ENCODE measurements around the gene GALNTL6. TPM values are rescaled to one million over a fixed set of nuclear protein-coding genes. Genes with fewer than 3 reads are reported as not detected.

The GALNTL6 gene
- total and polyA plus RNA-seq, 2 donors (not counting 1 experiment from before 2014, with no cell fraction given) = not detected

DNA sequence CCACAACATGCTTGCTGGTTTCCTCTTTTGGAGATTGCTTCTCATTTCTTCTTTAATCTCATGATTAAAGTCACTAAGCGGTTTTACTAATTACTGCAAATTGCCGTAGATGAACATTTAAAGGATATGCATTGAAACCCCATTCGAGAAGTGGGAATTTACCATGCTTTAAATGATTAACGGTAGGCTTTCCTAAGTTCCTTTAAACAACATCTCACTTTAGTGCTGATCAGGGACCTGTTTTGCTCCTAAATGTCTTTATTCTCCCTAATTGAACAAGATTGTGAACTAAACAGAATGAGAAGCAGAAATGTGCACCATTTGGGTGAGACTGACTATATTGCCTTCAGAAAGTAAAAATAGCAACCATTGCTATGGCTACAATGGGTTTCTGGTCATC lies 430.3 kb downstream of the GALNTL6 start:
- no peak overlapping the region for H3K27ac ChIP-seq (ENCODE audit: insufficient read depth, low read length)

DNA sequence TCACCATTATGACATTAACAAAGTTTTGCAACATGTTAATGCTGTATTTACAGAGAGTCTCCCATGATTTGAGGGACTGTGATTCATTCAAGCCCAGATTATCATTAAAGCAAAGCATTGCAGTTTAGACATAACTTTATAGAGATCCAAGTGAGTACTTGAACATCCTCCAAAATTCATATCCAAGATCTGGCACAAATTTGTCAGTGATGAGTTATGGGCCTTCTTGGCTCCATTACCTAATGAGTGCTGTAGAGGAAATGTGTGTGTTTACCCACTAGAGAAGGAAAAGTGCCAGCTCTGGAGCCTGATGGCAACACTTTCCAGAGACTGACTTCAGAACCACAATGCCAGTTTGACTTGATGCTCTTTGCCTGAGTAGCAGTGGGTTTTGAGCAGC lies 432.3 kb downstream of the GALNTL6 start:
- Histone ChIP-seq H3K27me3 (ENCODE audit: control insufficient read depth, insufficient read depth, low read length) (no peaks in the 10 kb centered on the region), H3K4me3 (replicated peaks in 1 of 4; ENCODE audit: control extremely low read depth in 1 of 4, insufficient read depth in 1 of 4, low read depth in 3 of 4, low read length in 4 of 4) (no peak overlapping the region), H3K79me2 (ENCODE audit: control insufficient read depth, insufficient read depth, low read length) (no peaks in the 10 kb centered on the region), H3K27ac (ENCODE audit: insufficient read depth, low read length) (no peak overlapping the region), H3K36me3 (ENCODE audit: control insufficient read depth, insufficient read depth, low read length) (no peaks in the 10 kb centered on the region), H3K9ac (ENCODE audit: insufficient read depth, low read length) (no peak overlapping the region), H4K20me1 (ENCODE audit: control insufficient read depth, extremely low read depth, insufficient read depth, low read length) (no peaks in the 10 kb centered on the region), H3K4me2 (ENCODE audit: extremely low read depth, insufficient read depth, low read length) (no peak overlapping the region), H2AFZ (ENCODE audit: low read length) (no peak overlapping the region), H3K4me1 (ENCODE audit: control insufficient read depth, extremely low read depth, insufficient read depth, low read length) (no peaks in the 10 kb centered on the region), H3K9me3 (ENCODE audit: control insufficient read depth, insufficient read depth, low read depth, low read length) (no peaks in the 10 kb centered on the region)
- no peak for DNase-seq (ENCODE audit: low read depth in 2 of 2)
- TF ChIP-seq, protein P1, sequence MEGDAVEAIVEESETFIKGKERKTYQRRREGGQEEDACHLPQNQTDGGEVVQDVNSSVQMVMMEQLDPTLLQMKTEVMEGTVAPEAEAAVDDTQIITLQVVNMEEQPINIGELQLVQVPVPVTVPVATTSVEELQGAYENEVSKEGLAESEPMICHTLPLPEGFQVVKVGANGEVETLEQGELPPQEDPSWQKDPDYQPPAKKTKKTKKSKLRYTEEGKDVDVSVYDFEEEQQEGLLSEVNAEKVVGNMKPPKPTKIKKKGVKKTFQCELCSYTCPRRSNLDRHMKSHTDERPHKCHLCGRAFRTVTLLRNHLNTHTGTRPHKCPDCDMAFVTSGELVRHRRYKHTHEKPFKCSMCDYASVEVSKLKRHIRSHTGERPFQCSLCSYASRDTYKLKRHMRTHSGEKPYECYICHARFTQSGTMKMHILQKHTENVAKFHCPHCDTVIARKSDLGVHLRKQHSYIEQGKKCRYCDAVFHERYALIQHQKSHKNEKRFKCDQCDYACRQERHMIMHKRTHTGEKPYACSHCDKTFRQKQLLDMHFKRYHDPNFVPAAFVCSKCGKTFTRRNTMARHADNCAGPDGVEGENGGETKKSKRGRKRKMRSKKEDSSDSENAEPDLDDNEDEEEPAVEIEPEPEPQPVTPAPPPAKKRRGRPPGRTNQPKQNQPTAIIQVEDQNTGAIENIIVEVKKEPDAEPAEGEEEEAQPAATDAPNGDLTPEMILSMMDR (conservative IDR thresholded peaks at IDR 0.05 in 1 of 2, IDR thresholded peaks at IDR 0.05 in 1 of 2; ENCODE audit: low read depth in 1 of 2, low read length in 2 of 2) = no peak
- no peak for TF ChIP-seq EZH2 (IDR thresholded peaks at IDR 0.05; ENCODE audit: low read length, missing control alignments)

More for the DNA sequence above, 430.3 kb downstream of the GALNTL6 start:
- no peaks in the 10 kb centered on the region for H3K9me3 ChIP-seq (ENCODE audit: control insufficient read depth, insufficient read depth, low read depth, low read length)
- no peak overlapping the region for H3K4me2 ChIP-seq (ENCODE audit: extremely low read depth, insufficient read depth, low read length)
- no peaks in the 10 kb centered on the region for H3K27me3 ChIP-seq (ENCODE audit: control insufficient read depth, insufficient read depth, low read length)
- H2AFZ ChIP-seq (ENCODE audit: low read length) = no peak overlapping the region
- H3K36me3 ChIP-seq (ENCODE audit: control insufficient read depth, insufficient read depth, low read length) = no peaks in the 10 kb centered on the region
- no peak overlapping the region for H3K4me3 ChIP-seq (replicated peaks in 1 of 4; ENCODE audit: control extremely low read depth in 1 of 4, insufficient read depth in 1 of 4, low read depth in 3 of 4, low read length in 4 of 4)
- no peaks in the 10 kb centered on the region for H3K79me2 ChIP-seq (ENCODE audit: control insufficient read depth, insufficient read depth, low read length)
- no peaks in the 10 kb centered on the region for H4K20me1 ChIP-seq (ENCODE audit: control insufficient read depth, extremely low read depth, insufficient read depth, low read length)
- H3K9ac ChIP-seq (ENCODE audit: insufficient read depth, low read length) = no peak overlapping the region
- no peaks in the 10 kb centered on the region for H3K4me1 ChIP-seq (ENCODE audit: control insufficient read depth, extremely low read depth, insufficient read depth, low read length)
- no peak for TF ChIP-seq EZH2 (IDR thresholded peaks at IDR 0.05; ENCODE audit: low read length, missing control alignments)
- TF ChIP-seq, protein P1 (conservative IDR thresholded peaks at IDR 0.05 in 1 of 2, IDR thresholded peaks at IDR 0.05 in 1 of 2; ENCODE audit: low read depth in 1 of 2, low read length in 2 of 2) = no peak
- DNase-seq (ENCODE audit: low read depth in 2 of 2) = no peak

DNA sequence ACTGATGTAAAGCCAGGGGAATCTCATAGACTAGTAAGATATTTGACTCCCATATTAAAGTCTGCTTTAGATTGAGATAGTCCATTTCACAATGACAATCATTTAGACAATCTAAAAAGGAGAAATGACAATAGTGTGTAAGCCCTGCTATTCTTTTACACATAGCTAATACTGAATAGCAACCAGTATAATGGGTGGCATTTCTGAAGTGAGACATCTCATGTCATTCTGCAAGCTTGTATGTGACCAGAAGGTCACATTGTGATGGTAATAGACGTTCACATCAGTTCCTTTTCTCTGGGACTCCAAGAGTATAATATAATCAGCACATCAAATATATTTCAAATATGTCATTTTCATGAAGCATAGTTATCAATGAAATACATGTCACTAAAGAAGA lies 440.2 kb downstream of the GALNTL6 start:
- no peaks in the 10 kb centered on the region for H4K20me1 ChIP-seq (ENCODE audit: control insufficient read depth, extremely low read depth, insufficient read depth, low read length)
- DNase-seq (ENCODE audit: low read depth in 2 of 2) = no peak
- H3K27ac ChIP-seq (ENCODE audit: insufficient read depth, low read length) = no peak overlapping the region
- H3K4me3 ChIP-seq (replicated peaks in 1 of 4; ENCODE audit: control extremely low read depth in 1 of 4, insufficient read depth in 1 of 4, low read depth in 3 of 4, low read length in 4 of 4) = no peak overlapping the region
- no peak overlapping the region for H3K9ac ChIP-seq (ENCODE audit: insufficient read depth, low read length)
- TF ChIP-seq, protein P1 (conservative IDR thresholded peaks at IDR 0.05 in 1 of 2, IDR thresholded peaks at IDR 0.05 in 1 of 2; ENCODE audit: low read depth in 1 of 2, low read length in 2 of 2) = no peak
- TF ChIP-seq EZH2 (IDR thresholded peaks at IDR 0.05; ENCODE audit: low read length, missing control alignments) = no peak
- no peaks in the 10 kb centered on the region for H3K27me3 ChIP-seq (ENCODE audit: control insufficient read depth, insufficient read depth, low read length)
- H3K4me1 ChIP-seq (ENCODE audit: control insufficient read depth, extremely low read depth, insufficient read depth, low read length) = no peaks in the 10 kb centered on the region
- no peak overlapping the region for H2AFZ ChIP-seq (ENCODE audit: low read length)
- no peaks in the 10 kb centered on the region for H3K36me3 ChIP-seq (ENCODE audit: control insufficient read depth, insufficient read depth, low read length)
- no peaks in the 10 kb centered on the region for H3K9me3 ChIP-seq (ENCODE audit: control insufficient read depth, insufficient read depth, low read depth, low read length)
- no peak overlapping the region for H3K4me2 ChIP-seq (ENCODE audit: extremely low read depth, insufficient read depth, low read length)
- H3K79me2 ChIP-seq (ENCODE audit: control insufficient read depth, insufficient read depth, low read length) = no peaks in the 10 kb centered on the region
